CD14-positive monocyte (primary cell): ENCODE results near the gene HTT-AS. TPM values are rescaled to one million over a fixed set of nuclear protein-coding genes. Genes with fewer than 3 reads are reported as not detected.
A peak's percentile ranks its signal among the peaks of the same experiment; 100 is the strongest.

Experiments used
- DNase-seq, 3 donors: peaks; one replicate each; pipeline ENCODE4 v3.0.0-alpha.2; 2011 to 2022
- H2AFZ ChIP-seq: 2 replicates; pipeline ENCODE4 v1.6.0; 2012; ENCODE audit warnings: mild to moderate bottlenecking, low read depth, low read length, inconsistent platforms; ENCODE audit not compliant: insufficient read depth, poor library complexity, severe bottlenecking
- H3K27ac ChIP-seq, 2 donors: 1 replicate in 1 of 2; 2 replicates in 1 of 2; pipeline ENCODE4 v1.5.1; 2012 to 2013; ENCODE audit warnings: low read length in 2 of 2, control low read depth in 1 of 2, inconsistent platforms in 1 of 2, low read depth in 1 of 2, mild to moderate bottlenecking in 1 of 2
- H3K27me3 ChIP-seq, 2 donors: one replicate each; pipeline versions ENCODE4 v1.6.0 to v1.6.1; 2011 to 2013; ENCODE audit warnings: low read length in 2 of 2; ENCODE audit not compliant: control insufficient read depth in 2 of 2, insufficient read depth in 2 of 2
- H3K36me3 ChIP-seq, 2 donors: replicated peaks in 1 of 2; 1 replicate in 1 of 2; 2 replicates in 1 of 2; pipeline versions ENCODE4 v1.5.1 to v1.6.1; 2012 to 2013; ENCODE audit warnings: low read length in 2 of 2, control low read depth in 1 of 2, inconsistent platforms in 1 of 2, mild to moderate bottlenecking in 1 of 2; ENCODE audit not compliant: insufficient read depth in 2 of 2, control insufficient read depth in 1 of 2
- H3K4me1 ChIP-seq, 2 donors: 1 replicate in 1 of 2; 2 replicates in 1 of 2; pipeline versions ENCODE4 v1.5.1 to v1.6.1; 2012 to 2013; ENCODE audit warnings: low read length in 2 of 2, control low read depth in 1 of 2, inconsistent platforms in 1 of 2, mild to moderate bottlenecking in 1 of 2, moderate library complexity in 1 of 2; ENCODE audit not compliant: insufficient read depth in 2 of 2, control insufficient read depth in 1 of 2
- H3K4me2 ChIP-seq: replicated peaks from 2 replicates; pipeline ENCODE3; 2012; ENCODE audit warnings: low read length, moderate library complexity, mild to moderate bottlenecking; ENCODE audit not compliant: poor library complexity, severe bottlenecking; ENCODE audit errors: extremely low read depth
- H3K4me3 ChIP-seq, 3 experiments: fragments of 200-600 bp in 1 of 3; sonication (generic) in 1 of 3; replicated peaks in 1 of 3; 1 replicate in 2 of 3; 2 replicates in 1 of 3; pipeline ENCODE4 v1.5.1; 2011 to 2013; ENCODE audit warnings: low read length in 3 of 3, mild to moderate bottlenecking in 3 of 3, control low read depth in 2 of 3, low read depth in 2 of 3, inconsistent platforms in 1 of 3, moderate library complexity in 1 of 3
- H3K79me2 ChIP-seq: 2 replicates; pipeline ENCODE4 v1.6.0; 2012; ENCODE audit warnings: mild to moderate bottlenecking, control low read depth, inconsistent platforms, low read length, moderate library complexity; ENCODE audit not compliant: insufficient read depth
- H3K9ac ChIP-seq: 2 replicates; pipeline ENCODE4 v1.6.0; 2017; ENCODE audit warnings: low read length, mild to moderate bottlenecking; ENCODE audit not compliant: insufficient read depth, poor library complexity, severe bottlenecking
- H3K9me3 ChIP-seq, 2 donors: replicated peaks in 1 of 2; 1 replicate in 1 of 2; 2 replicates in 1 of 2; pipeline versions ENCODE4 v1.5.1 to v1.6.1; 2012 to 2013; ENCODE audit warnings: low read length in 2 of 2, control low read depth in 1 of 2; ENCODE audit not compliant: control insufficient read depth in 1 of 2, insufficient read depth in 1 of 2
- H4K20me1 ChIP-seq: 2 replicates; pipeline ENCODE4 v1.6.0; 2012; ENCODE audit warnings: mild to moderate bottlenecking, low read length, control low read depth, moderate library complexity; ENCODE audit not compliant: insufficient read depth
- H3K27ac Mint-ChIP-seq, 7 donors: one replicate each; pipeline ENCODE4 v1.8.0; 2020; ENCODE audit warnings: mild to moderate bottlenecking in 7 of 7, mixed read lengths in 7 of 7, moderate library complexity in 6 of 7, inconsistent platforms in 2 of 7
- H3K27me3 Mint-ChIP-seq, 3 donors: one replicate each; pipeline ENCODE4 v1.8.0; 2021 to 2022; ENCODE audit warnings: low read depth in 3 of 3, mild to moderate bottlenecking in 3 of 3, mixed read lengths in 3 of 3, moderate library complexity in 3 of 3, inconsistent platforms in 1 of 3
- H3K36me3 Mint-ChIP-seq, 2 donors: one replicate each; pipeline ENCODE4 v1.8.0; 2020; ENCODE audit warnings: mixed read lengths in 2 of 2, inconsistent platforms in 1 of 2, mild to moderate bottlenecking in 1 of 2
- H3K4me1 Mint-ChIP-seq: one replicate; pipeline ENCODE4 v1.8.0; 2020; ENCODE audit warnings: mild to moderate bottlenecking, mixed read lengths
- H3K4me3 Mint-ChIP-seq, 2 donors: one replicate each; pipeline ENCODE4 v1.8.0; 2020; ENCODE audit warnings: mild to moderate bottlenecking in 2 of 2, mixed read lengths in 2 of 2, moderate library complexity in 1 of 2
- H3K9me3 Mint-ChIP-seq, 7 donors: one replicate each; pipeline ENCODE4 v1.8.0; 2020 to 2022; ENCODE audit warnings: mixed read lengths in 7 of 7, mild to moderate bottlenecking in 6 of 7, moderate library complexity in 6 of 7, inconsistent platforms in 2 of 7
- WGBS: methylation state at CpG from one replicate; pipeline ENCODE4 v1.1.5; 2013; ENCODE audit warnings: missing lambda C conversion rate; ENCODE audit not compliant: insufficient coverage; 5-methylcytosine and 5-hydroxymethylcytosine counted together
- intact Hi-C, 2 donors: fragments of 100-400 bp; cut with micrococcal nuclease; formaldehyde crosslinking; loops; one replicate each; pipeline versions ENCODE4 v1.15.0 to v1.15.1; 2023
- polyA plus RNA-seq, 3 donors: library from polyadenylated mRNA; depleted of rRNA in 1 of 3; unstranded in 2 of 3; stranded (reverse) in 1 of 3; fragments of 300-500 nt in 2 of 3; fragments of >200 nt in 1 of 3; fragmentation: Illumina TruSeq in 2 of 3; gene quantifications; 1 replicate in 2 of 3; 2 replicates in 1 of 3; pipeline ENCODE4 v1.2.3, GENCODE V29; 2012 to 2021
- TF ChIP-seq, protein P1 (sequence below): fragments of 200-600 bp; IDR thresholded peaks from one replicate; pipeline ENCODE4 v1.8.0; 2022; ENCODE audit warnings: antibody characterized with exemption, mild to moderate bottlenecking

HTT-AS gene
- polyA plus RNA-seq, 3 donors: not detected

- peak overlapping the region in 3 of 7 donors; percentile 19 to 61 (median 20) for H3K27ac Mint-ChIP-seq
- Histone ChIP-seq H2AFZ (no peak overlapping the region), H3K9ac (no peak overlapping the region), H3K36me3 (peaks cover 64 to 84% of the 10 kb centered on the region in 2 donors), H3K4me1 (no peaks in the 10 kb centered on the region), H4K20me1 (peaks cover 44% of the 10 kb centered on the region), H3K4me3 (no peak overlapping the region), H3K27me3 (no peaks in the 10 kb centered on the region), H3K9me3 (no peaks in the 10 kb centered on the region), H3K4me2 (no peak overlapping the region), H3K79me2 (peaks cover 15% of the 10 kb centered on the region), H3K27ac (no peak overlapping the region)
- peaks cover 0 to 3% (median 0%) of the 10 kb centered on the region in 7 donors for H3K9me3 Mint-ChIP-seq
- intact Hi-C loops: no loop called here
- no CpG with 5 or more reads among the region's 5 CpGs for WGBS
- H3K27me3 Mint-ChIP-seq: peaks cover 0 to 2% (median 0%) of the 10 kb centered on the region in 3 donors
- DNase-seq: no peak
- no peaks in the 10 kb centered on the region for H3K4me1 Mint-ChIP-seq
- H3K4me3 Mint-ChIP-seq: no peak overlapping the region
- TF ChIP-seq, protein P1, sequence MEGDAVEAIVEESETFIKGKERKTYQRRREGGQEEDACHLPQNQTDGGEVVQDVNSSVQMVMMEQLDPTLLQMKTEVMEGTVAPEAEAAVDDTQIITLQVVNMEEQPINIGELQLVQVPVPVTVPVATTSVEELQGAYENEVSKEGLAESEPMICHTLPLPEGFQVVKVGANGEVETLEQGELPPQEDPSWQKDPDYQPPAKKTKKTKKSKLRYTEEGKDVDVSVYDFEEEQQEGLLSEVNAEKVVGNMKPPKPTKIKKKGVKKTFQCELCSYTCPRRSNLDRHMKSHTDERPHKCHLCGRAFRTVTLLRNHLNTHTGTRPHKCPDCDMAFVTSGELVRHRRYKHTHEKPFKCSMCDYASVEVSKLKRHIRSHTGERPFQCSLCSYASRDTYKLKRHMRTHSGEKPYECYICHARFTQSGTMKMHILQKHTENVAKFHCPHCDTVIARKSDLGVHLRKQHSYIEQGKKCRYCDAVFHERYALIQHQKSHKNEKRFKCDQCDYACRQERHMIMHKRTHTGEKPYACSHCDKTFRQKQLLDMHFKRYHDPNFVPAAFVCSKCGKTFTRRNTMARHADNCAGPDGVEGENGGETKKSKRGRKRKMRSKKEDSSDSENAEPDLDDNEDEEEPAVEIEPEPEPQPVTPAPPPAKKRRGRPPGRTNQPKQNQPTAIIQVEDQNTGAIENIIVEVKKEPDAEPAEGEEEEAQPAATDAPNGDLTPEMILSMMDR: no peak
- H3K36me3 Mint-ChIP-seq: peaks cover 65 to 79% of the 10 kb centered on the region in 2 donors
Observed at GRCh38 chr4:3091464-3091863, 17.1 kb upstream of the HTT-AS start.

GRCh38 chr4:3087115-3087797 is 12.9 kb upstream of the HTT-AS start:
- H3K4me1 ChIP-seq: peaks cover 10 to 12% of the 10 kb centered on the region in 2 donors
- H4K20me1 ChIP-seq: peaks cover 79% of the 10 kb centered on the region
- WGBS: 100% methylated on average over 2 of the region's 4 CpGs
- H3K79me2 ChIP-seq: peaks cover 43% of the 10 kb centered on the region
- Mint-ChIP-seq H3K4me1 (peaks cover 22% of the 10 kb centered on the region), H3K27ac (no peak overlapping the region), H3K4me3 (no peak overlapping the region), H3K36me3 (peaks cover 34 to 51% of the 10 kb centered on the region in 2 donors), H3K9me3 (peaks cover 0 to 3% (median 0%) of the 10 kb centered on the region in 7 donors), H3K27me3 (peaks cover 0 to 4% (median 0%) of the 10 kb centered on the region in 3 donors)
- H3K9ac ChIP-seq: no peak overlapping the region
- H3K27me3 ChIP-seq: no peaks in the 10 kb centered on the region
- intact Hi-C loops: no loop called here
- DNase-seq: no peak
- H3K9me3 ChIP-seq: no peaks in the 10 kb centered on the region
- no peak overlapping the region for H3K4me2 ChIP-seq
- H3K4me3 ChIP-seq: no peak overlapping the region
- peaks cover 41 to 54% of the 10 kb centered on the region in 2 donors for H3K36me3 ChIP-seq
- no peak overlapping the region for H2AFZ ChIP-seq
- H3K27ac ChIP-seq: no peak overlapping the region
- TF ChIP-seq, protein P1: no peak
